Mesothelial cell of epicardium (in vitro differentiated cells): Measurements from ENCODE around the gene IGF2BP1. TPM values are rescaled to one million over a fixed set of nuclear protein-coding genes. Genes with fewer than 3 reads are reported as not detected.
A peak's percentile ranks its signal among the peaks of the same experiment; 100 is the strongest.

Experiments
- DNase-seq, 2 experiments: peaks; one replicate each; pipeline ENCODE4 v3.0.0; 2021; ENCODE audit warnings: low spot score in 2 of 2; ENCODE audit not compliant: unreplicated experiment in 2 of 2
- H3K27ac Mint-ChIP-seq: 2 replicates; pipeline ENCODE4 v1.8.0; 2021; ENCODE audit warnings: mixed read lengths
- H3K27me3 Mint-ChIP-seq: 2 replicates; pipeline ENCODE4 v1.8.0; 2021; ENCODE audit warnings: low read depth, mixed read lengths
- H3K36me3 Mint-ChIP-seq: 2 replicates; pipeline ENCODE4 v1.8.0; 2021; ENCODE audit warnings: mixed read lengths
- H3K4me1 Mint-ChIP-seq: 2 replicates; pipeline ENCODE4 v1.8.0; 2021; ENCODE audit warnings: mixed read lengths
- H3K4me3 Mint-ChIP-seq: 2 replicates; pipeline ENCODE4 v1.8.0; 2021; ENCODE audit warnings: mild to moderate bottlenecking, moderate library complexity, mixed read lengths
- H3K9me3 Mint-ChIP-seq: 2 replicates; pipeline ENCODE4 v1.8.0; 2021; ENCODE audit warnings: mixed read lengths
- CTCF ChIP-seq: fragments of 200-600 bp; sonication (generic); IDR thresholded peaks from one replicate; pipeline ENCODE4 v1.5.0; 2021; ENCODE audit warnings: antibody characterized with exemption; ENCODE audit not compliant: unreplicated experiment
- total RNA-seq: library from RNA; stranded (reverse); gene quantifications from 3 replicates; pipeline ENCODE4 v1.2.1, GENCODE V29; 2021

The IGF2BP1 gene
- total RNA-seq, 1 donor from 2014 or later, result 227 TPM

DNA sequence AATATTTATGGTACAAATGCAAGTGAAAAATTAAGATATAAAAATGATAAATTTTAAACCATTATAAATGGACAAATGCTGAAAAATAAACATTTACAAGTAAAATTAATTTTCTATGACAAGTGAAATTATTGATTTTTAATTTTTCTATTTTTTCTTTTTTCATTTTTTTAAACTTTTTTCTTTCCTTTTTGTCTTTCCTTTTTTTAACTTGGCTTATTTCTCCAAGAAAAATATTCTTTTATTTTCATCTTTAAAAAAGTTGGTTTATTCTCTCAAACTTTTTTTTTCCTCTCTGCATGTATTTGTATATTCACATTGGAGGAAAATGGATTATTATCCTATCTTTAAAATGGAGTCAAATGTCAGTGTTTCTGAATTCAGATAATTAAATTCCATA is 3.9 kb upstream of the IGF2BP1 start:
- TF ChIP-seq CTCF, result no peak
- Mint-ChIP-seq H3K4me1 (peaks cover 27% of the 10 kb centered on the region), H3K4me3 (no peak overlapping the region), H3K27me3 (no peaks in the 10 kb centered on the region), H3K9me3 (no peaks in the 10 kb centered on the region), H3K36me3 (no peaks in the 10 kb centered on the region), H3K27ac (peak overlapping the region; percentile 43)
- no peak for DNase-seq

- Mint-ChIP-seq H3K27me3 (no peaks in the 10 kb centered on the region), H3K9me3 (no peaks in the 10 kb centered on the region), H3K27ac (no peak overlapping the region), H3K4me1 (peaks cover 27% of the 10 kb centered on the region), H3K4me3 (no peak overlapping the region), H3K36me3 (no peaks in the 10 kb centered on the region)
- no peak for DNase-seq
- TF ChIP-seq CTCF, result no peak
Observed at GRCh38 chr17:48993951-48994350, 3.2 kb upstream of the IGF2BP1 start.

GRCh38 chr17:48994549-48995303 is 2.5 kb upstream of the IGF2BP1 start:
- TF ChIP-seq CTCF, result no peak
- Mint-ChIP-seq H3K9me3 (no peaks in the 10 kb centered on the region), H3K27me3 (no peaks in the 10 kb centered on the region), H3K4me3 (peak overlapping the region; percentile 96), H3K27ac (peak overlapping the region; percentile 99), H3K4me1 (peaks cover 33% of the 10 kb centered on the region), H3K36me3 (no peaks in the 10 kb centered on the region)
- peak in 1 of 2 experiments; percentile 20 for DNase-seq

- peak in 1 of 2 experiments; percentile 67 for DNase-seq
- Mint-ChIP-seq H3K27ac (peak overlapping the region; percentile 99), H3K27me3 (no peaks in the 10 kb centered on the region), H3K4me3 (peak overlapping the region; percentile 96), H3K36me3 (no peaks in the 10 kb centered on the region), H3K9me3 (no peaks in the 10 kb centered on the region), H3K4me1 (peaks cover 40% of the 10 kb centered on the region)
- TF ChIP-seq CTCF, result no peak
Observed at GRCh38 chr17:48995304-48995973, 1.7 kb upstream of the IGF2BP1 start.

GRCh38 chr17:48995974-48996721 is 1.0 kb upstream of the IGF2BP1 start:
- DNase-seq, result peak; percentile 82 to 88
- Mint-ChIP-seq H3K4me1 (peaks cover 40% of the 10 kb centered on the region), H3K27ac (peak overlapping the region; percentile 99), H3K9me3 (no peaks in the 10 kb centered on the region), H3K36me3 (no peaks in the 10 kb centered on the region), H3K4me3 (peak overlapping the region; percentile 96), H3K27me3 (no peaks in the 10 kb centered on the region)
- no peak for TF ChIP-seq CTCF
